Erythroblast (primary cell): ENCODE results near the gene CBX7.

Experiments used
- DNase-seq, 2 experiments: peaks; one replicate each; lab custom pipeline; 2025; lab: John Stamatoyannopoulos, UW
- GATA1 ChIP-seq: IDR thresholded peaks from 2 replicates; pipeline ENCODE4 v1.6.1; 2011; ENCODE audit warnings: low read depth, mild to moderate bottlenecking, control low read depth, low read length, moderate library complexity
- POLR2A ChIP-seq: IDR thresholded peaks from 2 replicates; pipeline ENCODE4 v1.6.1; 2011; ENCODE audit warnings: mild to moderate bottlenecking, low read length

The CBX7 gene

DNA sequence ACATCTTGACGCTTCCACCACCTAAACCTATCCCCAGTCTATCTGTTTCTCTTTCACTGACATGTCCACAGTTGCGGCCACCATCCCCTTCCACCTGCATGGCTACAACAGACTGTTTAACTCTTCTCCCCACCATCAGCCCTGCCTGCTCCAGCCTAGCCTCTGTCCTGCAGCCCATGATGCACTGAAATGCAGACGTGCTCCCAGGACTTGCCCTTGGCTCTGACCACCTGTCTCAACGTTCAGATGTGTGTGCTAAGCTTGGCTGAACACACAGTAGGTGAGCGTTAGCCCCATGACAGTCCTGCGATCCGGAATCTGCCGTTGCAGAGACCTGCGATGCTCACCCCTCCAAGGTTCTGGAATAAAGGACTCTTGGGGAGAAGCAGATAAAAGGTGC lies 22.7 kb downstream of the CBX7 start:
- DNase-seq, result no peak
- no peak for TF ChIP-seq POLR2A
- TF ChIP-seq GATA1, result no peak

DNA sequence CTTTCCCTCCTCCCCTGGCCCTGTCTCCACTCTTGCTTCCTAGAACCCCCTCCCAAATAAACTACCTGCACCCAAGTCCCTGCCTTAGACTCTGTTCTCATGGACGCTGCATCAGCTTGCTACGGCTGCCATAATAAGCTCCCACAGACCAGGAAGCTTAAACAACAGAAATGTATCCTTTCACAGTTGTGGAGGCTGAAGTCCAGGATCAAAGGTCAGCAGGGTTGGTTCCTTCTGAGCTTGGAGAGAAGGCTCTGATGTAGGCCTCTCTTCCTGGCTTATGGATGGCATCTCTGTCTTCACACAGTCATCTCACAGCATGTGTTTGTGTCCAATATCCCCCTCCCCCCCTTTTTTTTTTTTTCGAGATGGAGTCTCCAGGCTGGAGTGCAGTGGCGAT lies 23.4 kb downstream of the CBX7 start:
- DNase-seq, result no peak

DNA sequence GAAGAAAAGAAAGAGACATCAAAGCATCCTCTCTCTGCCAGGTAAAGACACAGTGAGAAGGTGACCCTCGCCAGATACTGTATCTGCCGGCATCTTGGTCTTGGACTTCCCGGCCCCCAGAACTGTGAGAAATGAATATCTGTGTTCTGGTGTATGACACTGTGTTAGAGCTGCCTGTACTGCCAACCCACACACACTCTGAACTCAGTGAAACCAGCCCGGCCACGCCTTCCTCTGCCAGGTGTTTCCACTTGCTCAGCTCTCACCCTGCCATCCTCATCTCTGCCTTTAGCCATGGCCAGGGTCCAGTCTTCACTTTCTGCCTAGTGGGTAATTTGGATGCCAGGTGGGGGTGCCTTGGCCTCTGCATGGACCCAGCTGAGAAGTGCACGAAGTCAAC lies 24.0 kb downstream of the CBX7 start:
- TF ChIP-seq POLR2A, result no peak
- no peak for TF ChIP-seq GATA1
- DNase-seq, result no peak

More for the DNA sequence above, 23.4 kb downstream of the CBX7 start:
- no peak for TF ChIP-seq GATA1
- no peak for TF ChIP-seq POLR2A

DNA sequence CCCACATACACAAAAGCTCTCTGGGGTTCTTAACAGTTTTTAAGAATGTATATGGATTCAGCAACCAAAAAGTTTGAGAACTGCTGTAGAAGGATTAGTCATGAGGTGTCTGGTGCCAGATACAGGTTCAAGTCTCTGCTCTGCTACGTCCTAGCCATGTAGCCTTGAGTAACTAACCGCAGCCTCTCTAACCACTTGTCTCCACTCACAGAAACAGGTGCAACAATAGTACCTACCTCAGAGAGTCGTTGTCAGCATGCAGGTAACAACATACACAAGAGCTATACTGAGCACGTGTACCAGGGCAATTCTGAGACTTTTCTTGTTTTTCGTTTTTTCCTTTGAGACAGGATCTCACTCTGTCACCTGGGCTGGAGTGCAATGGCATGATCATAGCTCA lies 26.9 kb downstream of the CBX7 start:
- TF ChIP-seq GATA1, result no peak
- TF ChIP-seq POLR2A, result no peak
- DNase-seq, result no peak

DNA sequence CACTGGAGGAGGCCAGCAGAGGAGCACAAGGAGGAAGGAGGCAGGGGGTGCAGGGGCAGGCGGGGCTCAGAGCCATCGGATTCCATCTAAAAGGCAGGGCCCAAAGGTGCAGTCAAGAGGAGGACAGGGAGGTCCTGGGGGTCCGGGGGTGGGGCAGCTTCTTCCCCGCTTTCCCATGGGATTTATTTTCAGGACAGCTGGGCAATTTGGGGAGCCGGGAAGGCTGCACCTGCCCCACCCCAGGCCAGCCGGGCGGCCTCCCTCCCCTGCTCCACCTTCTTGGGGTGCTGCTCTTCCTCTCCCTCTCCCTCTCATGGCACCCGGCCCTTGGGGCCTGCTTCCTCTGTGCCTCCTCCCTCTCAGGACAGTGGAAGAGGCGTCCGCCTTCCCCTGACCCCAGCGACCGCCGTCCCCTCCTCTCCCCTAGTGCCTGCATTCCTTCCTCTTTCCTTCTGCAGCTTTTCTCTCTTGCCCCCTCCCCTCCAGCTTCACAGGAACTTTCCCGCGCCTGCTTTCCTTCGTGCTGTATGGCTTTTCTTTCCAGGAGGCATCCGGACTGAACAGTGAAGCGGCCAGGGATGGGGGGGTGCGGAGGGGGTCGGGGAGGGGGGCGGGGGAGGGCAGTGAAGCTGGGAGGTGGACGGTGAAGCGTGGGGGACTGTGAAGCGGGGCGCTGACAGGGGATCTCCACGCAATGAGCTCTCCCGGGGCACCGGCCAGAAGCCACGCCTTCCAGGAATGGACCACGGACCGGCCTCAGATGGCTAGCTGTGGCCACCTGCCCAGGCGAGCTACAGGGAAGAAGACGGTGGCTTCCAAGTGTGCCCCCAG lies 28.5 kb downstream of the CBX7 start:
- TF ChIP-seq POLR2A, result no peak
- TF ChIP-seq GATA1, result no peak

DNA sequence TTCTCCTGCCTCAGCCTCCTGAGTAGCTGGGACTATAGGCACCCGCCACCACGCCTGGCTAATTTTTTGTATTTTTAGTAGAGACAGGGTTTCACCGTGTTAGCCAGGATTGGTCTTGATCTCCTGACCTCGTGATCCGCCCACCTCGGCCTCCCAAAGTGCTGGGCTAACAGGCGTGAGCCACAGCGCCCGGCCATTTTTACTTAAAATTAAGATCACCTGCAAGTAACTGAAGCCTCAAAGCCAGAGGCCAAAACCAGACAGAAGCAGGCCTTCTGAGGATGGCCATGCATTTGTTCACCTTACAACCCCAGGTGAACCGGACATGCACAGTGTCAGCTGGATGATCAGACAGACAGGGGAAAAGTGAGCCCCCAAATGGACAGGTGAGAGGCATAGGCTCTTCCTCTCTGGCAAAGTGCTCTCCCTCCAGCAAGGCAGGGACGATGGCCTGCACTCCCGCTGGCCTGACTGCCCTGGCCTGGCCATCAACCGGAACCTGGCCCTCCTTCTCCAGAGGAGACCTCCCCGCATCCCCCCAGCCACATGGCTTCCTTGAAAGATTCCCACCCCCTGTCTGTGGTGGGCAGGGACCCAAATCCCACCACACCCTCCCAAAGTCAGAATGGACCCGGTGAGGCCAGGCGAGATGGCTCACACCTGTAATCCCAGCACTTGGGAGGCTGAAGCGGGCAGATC lies 29.6 kb downstream of the CBX7 start:
- no peak for DNase-seq
- no peak for TF ChIP-seq GATA1
- TF ChIP-seq POLR2A, result no peak

More for the DNA sequence above, 28.5 kb downstream of the CBX7 start:
- DNase-seq, result no peak

DNA sequence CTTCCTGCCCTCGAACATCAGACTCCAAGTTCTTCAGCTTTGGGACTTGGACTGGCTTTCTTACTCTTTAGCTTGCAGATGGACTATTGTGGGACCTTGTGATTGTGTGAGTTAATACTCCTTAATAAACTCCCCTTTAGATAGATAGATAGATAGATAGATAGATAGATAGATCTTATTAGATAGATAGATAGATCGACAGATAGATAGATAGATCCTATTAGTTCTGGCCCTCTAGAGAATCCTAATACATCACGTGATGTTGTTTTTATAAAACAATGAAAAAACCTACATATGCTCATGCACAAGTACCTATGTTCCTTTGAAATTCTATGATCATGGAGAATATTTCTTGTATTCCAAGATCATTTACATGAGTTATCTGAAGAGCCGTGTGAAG lies 31.5 kb downstream of the CBX7 start:
- TF ChIP-seq GATA1 (no peak), POLR2A (no peak)
- no peak for DNase-seq

DNA sequence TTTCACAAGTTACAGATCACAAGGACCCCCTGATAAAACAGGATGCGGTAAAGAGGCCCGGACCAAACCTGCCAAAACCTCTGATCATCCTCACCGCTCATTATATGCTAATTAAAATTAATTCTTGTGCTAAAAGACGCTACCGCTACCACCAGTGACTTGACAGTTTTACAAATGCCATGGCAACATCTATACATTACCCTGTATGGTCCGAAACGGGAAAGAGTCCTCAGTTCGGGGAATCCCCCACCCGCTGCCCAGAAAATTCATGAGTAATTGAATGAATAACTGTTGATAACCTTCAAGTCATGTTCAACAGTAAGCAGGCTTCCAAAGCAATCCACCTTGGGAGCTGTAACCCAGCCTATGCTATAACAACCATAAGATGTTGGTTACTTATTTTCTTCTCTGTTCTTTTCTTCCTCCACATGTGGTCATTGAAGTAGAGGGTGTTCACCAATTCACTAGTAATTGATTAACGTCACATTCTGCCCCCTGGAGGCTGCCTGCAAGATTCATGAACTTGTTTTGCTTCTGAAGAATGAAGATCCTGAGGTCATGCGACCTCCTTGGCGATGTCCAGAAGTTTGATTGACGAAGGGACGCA lies 34.8 kb downstream of the CBX7 start:
- TF ChIP-seq POLR2A, result no peak
- TF ChIP-seq GATA1, result no peak
- DNase-seq, result peak; percentile 78 to 85

DNA sequence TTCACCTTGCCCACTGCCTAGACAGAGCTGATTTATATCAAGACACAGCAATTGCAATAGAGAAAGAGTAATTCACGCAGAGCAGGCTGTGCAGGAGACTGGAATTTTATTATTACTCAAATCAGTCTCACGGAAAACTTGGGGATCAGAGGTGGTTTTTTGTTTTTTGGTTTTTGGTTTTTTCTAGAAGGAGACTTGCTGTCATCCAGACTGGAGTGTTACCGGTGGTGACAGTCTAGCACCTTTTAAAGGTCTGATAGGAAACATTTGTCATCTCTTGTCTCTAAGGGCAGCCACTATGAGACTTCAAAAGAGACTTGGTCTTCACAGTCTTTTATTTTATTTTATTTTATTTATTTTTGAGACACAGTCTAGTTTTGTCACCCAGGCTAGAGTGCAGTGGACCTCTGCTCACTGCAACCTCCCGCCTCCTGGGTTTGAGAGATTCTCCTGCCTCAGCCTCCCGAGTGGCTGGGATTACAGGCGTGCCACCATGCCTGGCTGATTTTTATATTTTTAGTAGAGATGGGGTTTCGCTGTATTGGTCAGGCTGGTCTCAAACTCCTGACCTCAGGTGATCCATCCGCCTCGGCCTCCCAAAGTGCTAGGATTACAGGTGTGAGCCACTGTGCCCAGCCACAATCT lies 36.4 kb downstream of the CBX7 start:
- DNase-seq, result no peak
- TF ChIP-seq GATA1 (no peak), POLR2A (no peak)

DNA sequence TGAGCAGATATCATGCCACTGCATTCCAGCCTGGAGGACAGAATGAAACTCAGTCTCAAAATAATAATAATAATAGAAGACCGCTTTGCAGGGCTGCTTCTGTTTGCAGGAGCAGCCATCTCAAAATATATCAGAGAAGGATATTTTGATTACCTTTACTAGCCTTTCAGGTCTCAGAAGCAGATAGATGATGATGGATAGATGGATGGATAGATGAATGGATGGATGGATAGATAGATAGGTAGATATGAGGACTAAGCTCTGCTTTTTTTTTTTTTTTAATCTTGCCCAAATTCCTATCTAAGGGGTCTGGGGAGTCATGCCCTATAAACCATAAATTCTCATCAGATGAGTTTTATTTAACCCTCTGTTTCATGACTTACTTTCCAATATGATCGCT lies 36.9 kb downstream of the CBX7 start:
- TF ChIP-seq GATA1, result no peak
- no peak for TF ChIP-seq POLR2A
- DNase-seq, result no peak

DNA sequence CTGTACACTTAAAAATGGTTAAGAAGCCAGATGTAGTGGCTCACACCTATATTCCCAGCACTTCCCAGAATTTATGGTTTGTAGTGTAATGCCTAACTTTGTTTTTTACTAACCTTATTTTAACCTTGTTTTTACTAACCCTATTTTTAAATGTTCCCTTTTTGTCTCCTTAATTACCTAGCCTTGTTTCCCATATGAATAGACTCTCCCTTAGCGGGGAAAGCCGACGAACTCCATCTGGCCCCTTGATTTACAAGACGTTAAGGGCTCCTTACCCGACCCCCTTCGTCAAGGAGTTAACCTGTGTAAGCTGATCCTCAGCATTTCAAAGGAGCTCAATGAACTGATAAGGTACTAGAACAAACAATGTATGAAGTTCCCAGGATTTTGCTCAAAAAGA lies 38.4 kb downstream of the CBX7 start:
- TF ChIP-seq POLR2A, result no peak
- TF ChIP-seq GATA1, result no peak
- no peak for DNase-seq

DNA sequence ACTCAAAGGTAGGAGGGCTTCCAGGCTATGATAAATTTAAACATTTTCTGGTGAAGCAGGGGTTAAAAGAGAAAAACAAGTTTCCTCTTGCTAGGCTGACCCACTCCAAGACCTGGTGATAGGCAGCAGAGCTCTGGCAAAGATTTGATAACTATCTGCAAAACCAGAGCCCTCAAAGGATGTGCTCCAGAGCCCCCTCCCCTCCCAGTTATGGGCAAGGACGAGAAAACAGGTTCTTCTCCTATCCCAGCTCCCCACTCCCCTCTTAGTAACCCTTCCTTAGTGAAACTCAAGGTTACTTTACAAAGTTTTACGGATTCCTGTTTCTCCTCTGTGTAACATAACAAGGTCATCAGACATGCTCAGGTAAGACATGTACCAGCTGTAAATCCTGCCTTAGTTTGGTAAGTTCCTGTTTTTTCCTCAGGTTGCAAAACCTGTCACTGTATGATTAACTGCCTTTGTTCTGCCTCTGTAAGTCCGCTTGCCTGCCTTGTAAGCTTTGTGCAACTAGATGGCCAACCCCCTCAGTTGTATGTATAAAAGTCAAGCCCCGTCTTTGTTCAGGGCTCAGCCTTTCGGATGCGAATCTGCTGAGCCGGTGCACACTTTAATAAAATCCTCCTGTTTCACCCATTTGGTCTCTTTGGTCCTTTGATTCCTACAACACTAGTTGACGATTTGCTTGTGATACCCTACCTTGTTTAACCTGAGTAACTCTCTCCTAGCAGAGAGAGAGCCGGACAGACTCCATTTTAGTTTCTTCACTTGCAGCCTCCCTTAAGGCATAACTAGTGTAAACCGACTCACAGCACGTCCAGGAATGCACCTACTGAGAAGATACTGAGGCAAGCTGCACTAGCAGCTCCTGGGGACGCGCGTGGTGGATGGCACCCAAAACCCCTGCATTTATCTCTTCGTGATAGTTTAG lies 41.6 kb downstream of the CBX7 start:
- no peak for DNase-seq
- no peak for TF ChIP-seq GATA1
- no peak for TF ChIP-seq POLR2A

DNA sequence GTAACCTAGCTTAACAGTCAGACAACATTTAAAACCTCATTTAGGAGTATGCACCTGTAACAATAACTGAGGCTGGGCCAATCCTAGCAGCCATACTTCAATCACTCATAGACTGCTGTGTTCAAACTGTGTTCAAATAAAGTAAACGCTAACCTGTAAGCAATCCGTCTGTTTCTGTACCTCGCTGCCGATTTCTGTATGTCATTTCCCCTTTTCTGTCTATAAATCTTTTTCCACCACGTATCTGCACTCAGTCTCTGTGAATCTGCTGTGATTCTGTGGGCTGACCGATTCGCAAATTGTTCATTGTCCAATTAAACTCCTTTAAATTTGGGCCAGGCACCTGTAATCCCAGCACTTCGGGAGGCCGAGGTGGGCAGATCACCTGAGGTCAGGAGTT lies 43.1 kb downstream of the CBX7 start:
- no peak for TF ChIP-seq GATA1
- no peak for TF ChIP-seq POLR2A
- DNase-seq, result no peak
